IPS-20b (cell line): Measurements from ENCODE around the gene NEDD9.

Experiments
- H3K27ac ChIP-seq: one replicate; pipeline ENCODE4 v1.5.1; 2013; ENCODE audit warnings: low read length
- H3K27me3 ChIP-seq: 2 replicates; pipeline ENCODE4 v1.6.1; 2013; ENCODE audit warnings: mild to moderate bottlenecking, low read length, inconsistent platforms; ENCODE audit not compliant: insufficient read depth
- H3K36me3 ChIP-seq: 2 replicates; pipeline ENCODE4 v1.6.1; 2013; ENCODE audit warnings: low read depth, mild to moderate bottlenecking, inconsistent platforms, low read length, moderate library complexity; ENCODE audit not compliant: insufficient read depth
- H3K4me1 ChIP-seq: 2 replicates; pipeline ENCODE4 v1.6.1; 2013; ENCODE audit warnings: mild to moderate bottlenecking, control low read depth, inconsistent platforms, low read length, moderate library complexity; ENCODE audit not compliant: insufficient read depth
- H3K4me3 ChIP-seq: 2 replicates; pipeline ENCODE4 v1.5.1; 2013; ENCODE audit warnings: mild to moderate bottlenecking, low read length, inconsistent platforms
- H3K9ac ChIP-seq: 2 replicates; pipeline ENCODE4 v1.6.1; 2013; ENCODE audit warnings: low read depth, mild to moderate bottlenecking, inconsistent platforms, low read length, moderate library complexity
- H3K9me3 ChIP-seq: 2 replicates; pipeline ENCODE4 v1.6.1; 2013; ENCODE audit warnings: mild to moderate bottlenecking, low read depth, low read length, inconsistent platforms; ENCODE audit not compliant: insufficient read depth

Gene NEDD9

GRCh38 chr6:11155589-11155988, 76.9 kb downstream of the NEDD9 start:
- H3K36me3 ChIP-seq: no peaks in the 10 kb centered on the region
- H3K4me1 ChIP-seq: peaks cover 4% of the 10 kb centered on the region
- H3K27me3 ChIP-seq: no peaks in the 10 kb centered on the region
- no peak overlapping the region for H3K27ac ChIP-seq
- H3K9ac ChIP-seq: no peak overlapping the region
- no peak overlapping the region for H3K4me3 ChIP-seq
- no peaks in the 10 kb centered on the region for H3K9me3 ChIP-seq

- H3K36me3 ChIP-seq: no peaks in the 10 kb centered on the region
- H3K27ac ChIP-seq: no peak overlapping the region
- H3K4me1 ChIP-seq: peaks cover 4% of the 10 kb centered on the region; the same call in 1 of the 2 replicates
- no peak overlapping the region for H3K9ac ChIP-seq
- no peaks in the 10 kb centered on the region for H3K9me3 ChIP-seq
- H3K4me3 ChIP-seq: no peak overlapping the region
- H3K27me3 ChIP-seq: no peaks in the 10 kb centered on the region
Observed at GRCh38 chr6:11153447-11153846, 79.0 kb downstream of the NEDD9 start.

GRCh38 chr6:11152581-11152980, 79.9 kb downstream of the NEDD9 start:
- H3K27me3 ChIP-seq: no peaks in the 10 kb centered on the region
- no peaks in the 10 kb centered on the region for H3K36me3 ChIP-seq
- H3K27ac ChIP-seq: no peak overlapping the region
- no peaks in the 10 kb centered on the region for H3K9me3 ChIP-seq
- no peak overlapping the region for H3K4me3 ChIP-seq
- H3K9ac ChIP-seq: no peak overlapping the region
- H3K4me1 ChIP-seq: peaks cover 4% of the 10 kb centered on the region; the same call in 1 of the 2 replicates

DNA sequence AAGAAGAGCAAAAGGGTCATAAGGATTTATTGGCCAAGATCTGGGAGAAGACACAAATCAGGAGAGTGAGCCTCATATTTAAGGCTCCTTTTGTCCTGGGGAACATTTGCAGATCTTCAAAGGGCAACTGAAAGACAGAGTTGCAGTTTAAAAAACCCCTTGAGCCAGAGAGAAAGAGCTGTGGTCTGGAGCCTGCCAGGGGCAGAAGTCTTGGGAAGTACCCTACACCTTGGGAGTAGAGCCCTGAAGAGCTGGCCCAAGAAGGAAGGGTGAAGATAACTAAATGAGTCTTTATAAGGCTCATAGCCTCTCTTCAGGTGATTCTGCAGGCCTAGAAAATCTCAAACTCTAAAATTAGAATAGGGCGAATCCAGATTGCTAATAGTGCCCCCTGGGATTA, 81.0 kb downstream of the NEDD9 start:
- no peaks in the 10 kb centered on the region for H3K36me3 ChIP-seq
- H3K4me3 ChIP-seq: no peak overlapping the region
- H3K9me3 ChIP-seq: no peaks in the 10 kb centered on the region
- no peaks in the 10 kb centered on the region for H3K27me3 ChIP-seq
- H3K4me1 ChIP-seq: peaks cover 6% of the 10 kb centered on the region; the same call in 1 of the 2 replicates
- H3K9ac ChIP-seq: no peak overlapping the region
- no peak overlapping the region for H3K27ac ChIP-seq

DNA sequence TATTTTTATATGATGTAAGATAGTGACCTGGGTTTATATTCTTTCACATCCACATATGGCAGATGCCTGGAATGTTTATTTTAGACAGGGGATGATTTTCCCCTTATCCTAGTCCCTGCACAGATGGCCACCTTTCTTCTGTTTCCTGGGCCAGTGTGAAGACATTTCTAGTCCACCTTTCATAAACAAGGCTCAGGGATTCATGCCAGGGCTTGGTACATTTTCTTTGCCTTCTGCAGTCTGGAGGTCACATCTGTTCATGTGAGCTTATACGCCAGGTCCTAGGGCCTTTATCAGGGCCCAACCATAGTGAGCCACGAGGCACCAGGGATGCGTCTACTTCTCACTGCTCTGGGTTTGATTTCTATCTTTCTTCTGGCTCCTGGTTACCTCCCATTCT, 82.9 kb downstream of the NEDD9 start:
- Histone ChIP-seq H3K27ac (no peak overlapping the region), H3K36me3 (no peaks in the 10 kb centered on the region), H3K9me3 (no peaks in the 10 kb centered on the region), H3K27me3 (no peaks in the 10 kb centered on the region), H3K4me3 (no peak overlapping the region), H3K9ac (no peak overlapping the region), H3K4me1 (0 out of 2 replicates have a peak, but pooled peaks cover 5% of the 10 kb centered on the region)

DNA sequence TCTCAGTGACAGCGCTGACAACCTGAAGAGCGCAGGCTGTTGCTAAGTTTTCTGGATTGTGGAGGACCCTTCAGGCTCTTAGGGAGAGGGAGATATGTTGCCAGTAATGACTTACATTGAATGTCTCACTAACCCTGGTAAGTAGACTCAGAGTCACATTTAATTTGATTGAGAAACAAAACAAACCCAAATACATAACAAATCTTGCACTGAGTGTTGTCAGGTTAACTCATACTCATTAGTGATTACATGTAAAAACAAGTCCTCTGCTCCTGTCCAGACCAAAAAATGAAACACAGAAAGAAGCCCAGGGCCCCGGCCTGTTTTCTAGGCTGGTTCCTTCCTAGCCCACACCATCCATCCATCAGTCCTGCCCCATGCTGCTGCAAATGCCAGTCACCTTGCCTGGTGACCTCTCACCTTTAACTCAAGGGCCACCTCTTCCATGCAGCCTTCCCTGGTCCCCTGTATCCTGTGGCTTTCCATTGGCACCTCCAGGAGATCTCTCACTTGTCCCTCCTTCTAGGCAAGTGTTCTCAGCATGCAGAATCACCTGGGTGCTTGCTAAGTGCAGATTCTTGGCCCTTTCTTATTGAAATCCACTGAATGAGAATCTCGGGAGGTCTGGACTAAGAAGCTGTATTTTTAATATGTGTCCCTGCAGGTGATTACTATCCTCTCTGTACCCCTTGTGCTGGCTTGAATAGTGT, 86.2 kb downstream of the NEDD9 start:
- Histone ChIP-seq H3K27ac (no peak overlapping the region), H3K9ac (no peak overlapping the region), H3K9me3 (no peaks in the 10 kb centered on the region), H3K4me3 (no peak overlapping the region), H3K36me3 (no peaks in the 10 kb centered on the region), H3K27me3 (no peaks in the 10 kb centered on the region), H3K4me1 (0 out of 2 replicates have a peak, but pooled peaks cover 5% of the 10 kb centered on the region)

GRCh38 chr6:11144393-11144851, 88.0 kb downstream of the NEDD9 start:
- Histone ChIP-seq H3K4me3 (no peak overlapping the region), H3K4me1 (0 out of 2 replicates have a peak, but pooled peaks cover 5% of the 10 kb centered on the region), H3K27ac (no peak overlapping the region), H3K27me3 (no peaks in the 10 kb centered on the region), H3K36me3 (no peaks in the 10 kb centered on the region), H3K9me3 (no peaks in the 10 kb centered on the region), H3K9ac (no peak overlapping the region)

GRCh38 chr6:11143394-11144371, 88.8 kb downstream of the NEDD9 start:
- Histone ChIP-seq H3K27ac (no peak overlapping the region), H3K4me3 (no peak overlapping the region), H3K27me3 (no peaks in the 10 kb centered on the region), H3K9ac (no peak overlapping the region), H3K9me3 (no peaks in the 10 kb centered on the region), H3K36me3 (no peaks in the 10 kb centered on the region), H3K4me1 (0 out of 2 replicates have a peak, but pooled peaks cover 10% of the 10 kb centered on the region)

DNA sequence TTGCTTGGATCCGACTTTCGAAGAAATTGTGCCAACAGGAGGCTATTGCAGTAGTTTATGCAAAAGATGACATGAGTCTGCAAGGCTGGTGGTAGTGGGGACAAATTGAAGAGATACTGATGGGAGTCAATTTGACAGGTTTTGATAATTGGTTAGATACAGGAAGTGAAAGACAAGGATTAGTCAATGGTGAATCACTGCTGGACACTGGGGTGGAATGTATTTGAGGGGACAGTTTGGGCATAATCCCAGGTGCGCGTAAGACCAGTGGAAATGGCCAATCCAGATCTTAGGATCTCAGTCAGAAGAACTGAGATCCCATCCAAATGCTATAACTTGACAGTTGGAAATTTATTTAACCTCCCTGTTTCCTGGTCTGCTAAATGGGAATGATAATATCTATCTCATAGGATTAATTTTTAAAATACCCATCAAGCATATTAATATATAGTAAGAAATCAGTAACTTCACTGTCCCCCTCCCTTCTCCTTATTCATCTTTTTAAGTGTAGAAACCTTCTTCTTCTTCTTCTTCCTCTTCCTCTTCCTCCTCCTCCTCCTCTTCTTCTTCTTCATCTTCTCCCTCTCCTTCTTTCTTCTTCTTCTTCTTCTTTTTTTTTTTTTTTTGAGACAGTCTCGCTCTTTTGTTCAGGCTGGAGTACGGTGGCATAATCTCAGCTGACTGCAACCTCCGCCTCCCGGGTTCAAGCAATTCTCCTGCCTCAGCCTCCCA, 90.0 kb downstream of the NEDD9 start:
- H3K36me3 ChIP-seq: no peaks in the 10 kb centered on the region
- no peak overlapping the region for H3K4me3 ChIP-seq
- no peaks in the 10 kb centered on the region for H3K27me3 ChIP-seq
- no peak overlapping the region for H3K27ac ChIP-seq
- no peak overlapping the region for H3K9ac ChIP-seq
- H3K9me3 ChIP-seq: no peaks in the 10 kb centered on the region
- 0 out of 2 replicates have a peak, but pooled peaks cover 11% of the 10 kb centered on the region for H3K4me1 ChIP-seq

DNA sequence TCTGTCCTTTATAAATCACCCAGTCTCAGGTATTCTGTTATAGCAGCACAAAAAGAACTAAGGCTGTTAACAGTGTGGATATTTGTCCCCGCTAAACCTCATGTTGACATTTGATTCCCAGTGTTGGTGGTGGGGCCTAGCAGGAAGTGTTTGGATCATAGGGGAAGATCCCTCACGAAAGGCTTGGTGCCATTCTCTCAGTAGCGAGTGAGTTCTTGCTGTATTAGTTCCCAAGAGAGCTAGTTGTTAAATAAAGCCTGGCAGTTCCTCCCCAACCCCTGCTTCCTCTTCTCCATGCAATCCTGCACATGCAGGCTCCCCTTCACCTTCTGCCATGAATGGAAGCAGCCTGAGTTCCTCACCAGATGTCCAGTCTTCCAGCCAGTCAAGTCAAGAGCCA, 91.2 kb downstream of the NEDD9 start:
- Histone ChIP-seq H3K9me3 (no peaks in the 10 kb centered on the region), H3K27me3 (no peaks in the 10 kb centered on the region), H3K9ac (no peak overlapping the region), H3K4me3 (no peak overlapping the region), H3K4me1 (peaks cover 14% of the 10 kb centered on the region; the same call in 1 of the 2 replicates), H3K27ac (no peak overlapping the region), H3K36me3 (no peaks in the 10 kb centered on the region)

GRCh38 chr6:11140056-11140455, 92.4 kb downstream of the NEDD9 start:
- Histone ChIP-seq H3K4me3 (no peak overlapping the region), H3K9me3 (no peaks in the 10 kb centered on the region), H3K4me1 (peaks cover 12% of the 10 kb centered on the region; the same call in 1 of the 2 replicates), H3K9ac (no peak overlapping the region), H3K36me3 (peaks cover 8% of the 10 kb centered on the region), H3K27me3 (no peaks in the 10 kb centered on the region), H3K27ac (no peak overlapping the region)
